ENCODE data around the gene ALDH18A1. TPM values are rescaled to one million over a fixed set of nuclear protein-coding genes. Genes with fewer than 3 reads are reported as not detected.

Gene ALDH18A1
- total RNA-seq, 4 donors from 2014 or later: 66.6 to 134 (median 96.5) TPM

- H3K4me3 ChIP-seq (replicated peaks in 1 of 3): no peak overlapping the region
- H3K4me1 ChIP-seq: no peaks in the 10 kb centered on the region
- 20 to 25% methylated on average over 6 of the region's 6 CpGs for WGBS, 2 donors
- TF ChIP-seq CTCF (IDR thresholded peaks at IDR 0.05) (peak; percentile 49 to 94 (median 84)), POLR2A (IDR thresholded peaks at IDR 0.05) (no peak)
- no peaks in the 10 kb centered on the region for H3K27me3 ChIP-seq
- H3K9me3 ChIP-seq: no peaks in the 10 kb centered on the region
- peak; percentile 76 to 77 for DNase-seq
- H3K36me3 ChIP-seq: peaks cover 2 to 9% of the 10 kb centered on the region in 2 donors
- intact Hi-C loops (cut with DNase I): loop anchor here (2.0 to 5.0 kb wide), 2 partner anchors 170 to 229 kb away; no protein-coding TSS in a partner anchor
- no peak overlapping the region for H3K27ac ChIP-seq
Observed at GRCh38 chr10:95601116-95601719, 55.3 kb downstream of the ALDH18A1 start.

- 79 to 85% methylated on average over 4 of the region's 4 CpGs for WGBS, 2 donors
- no peak for TF ChIP-seq CTCF (IDR thresholded peaks at IDR 0.05)
- TF ChIP-seq POLR2A (IDR thresholded peaks at IDR 0.05): no peak
- H3K4me3 ChIP-seq (replicated peaks in 1 of 3): no peak overlapping the region
- no peaks in the 10 kb centered on the region for H3K36me3 ChIP-seq
- H3K27me3 ChIP-seq: no peaks in the 10 kb centered on the region
- DNase-seq: no peak
- no peaks in the 10 kb centered on the region for H3K4me1 ChIP-seq
- intact Hi-C loops (cut with DNase I): loop anchor here (2.0 to 5.0 kb wide), 2 partner anchors 169 to 228 kb away; no protein-coding TSS in a partner anchor
- no peaks in the 10 kb centered on the region for H3K9me3 ChIP-seq
- H3K27ac ChIP-seq: no peak overlapping the region
Observed at GRCh38 chr10:95600158-95600557, 56.4 kb downstream of the ALDH18A1 start.

GRCh38 chr10:95597788-95598187 lies 58.7 kb downstream of the ALDH18A1 start:
- no peaks in the 10 kb centered on the region for H3K36me3 ChIP-seq
- no peak overlapping the region for H3K27ac ChIP-seq
- intact Hi-C loops (cut with DNase I): no loop called here
- WGBS, 2 donors: 83 to 86% methylated on average over 1 of the region's 1 CpG
- H3K4me3 ChIP-seq (replicated peaks in 1 of 3): no peak overlapping the region
- H3K27me3 ChIP-seq: no peaks in the 10 kb centered on the region
- no peaks in the 10 kb centered on the region for H3K9me3 ChIP-seq
- TF ChIP-seq CTCF (IDR thresholded peaks at IDR 0.05): no peak
- TF ChIP-seq POLR2A (IDR thresholded peaks at IDR 0.05): no peak
- no peaks in the 10 kb centered on the region for H3K4me1 ChIP-seq
- no peak for DNase-seq

GRCh38 chr10:95588025-95588424 lies 68.5 kb downstream of the ALDH18A1 start:
- Histone ChIP-seq H3K4me1 (no peaks in the 10 kb centered on the region), H3K9me3 (no peaks in the 10 kb centered on the region), H3K4me3 (replicated peaks in 1 of 3) (no peak overlapping the region), H3K27ac (no peak overlapping the region), H3K36me3 (no peaks in the 10 kb centered on the region), H3K27me3 (no peaks in the 10 kb centered on the region)
- 75 to 94% methylated on average over 1 of the region's 1 CpG for WGBS, 2 donors
- TF ChIP-seq POLR2A (IDR thresholded peaks at IDR 0.05) (no peak), CTCF (IDR thresholded peaks at IDR 0.05) (no peak)
- no peak for DNase-seq
- intact Hi-C loops (cut with DNase I): no loop called here

- no peak for TF ChIP-seq CTCF (IDR thresholded peaks at IDR 0.05)
- TF ChIP-seq POLR2A (IDR thresholded peaks at IDR 0.05): no peak
- intact Hi-C loops (cut with DNase I): no loop called here
- no peaks in the 10 kb centered on the region for H3K9me3 ChIP-seq
- H3K27ac ChIP-seq: no peak overlapping the region
- no peaks in the 10 kb centered on the region for H3K36me3 ChIP-seq
- no peak for DNase-seq
- no peaks in the 10 kb centered on the region for H3K27me3 ChIP-seq
- H3K4me3 ChIP-seq (replicated peaks in 1 of 3): no peak overlapping the region
- WGBS, 2 donors: 79 to 82% methylated on average over 2 of the region's 2 CpGs
- H3K4me1 ChIP-seq: no peaks in the 10 kb centered on the region
Observed at GRCh38 chr10:95579835-95580535, 76.5 kb downstream of the ALDH18A1 start.

All from thyroid gland (tissue), 4 donors.